Measurements from ENCODE around the gene PSME3. TPM values are rescaled to one million over a fixed set of nuclear protein-coding genes. Genes with fewer than 3 reads are reported as not detected.

Gene PSME3
- total and polyA plus RNA-seq, 2 of the 13 experiments (the other 11 are each of a cell fraction or from before 2014, with no cell fraction given) = 66.3 to 135 TPM

DNA sequence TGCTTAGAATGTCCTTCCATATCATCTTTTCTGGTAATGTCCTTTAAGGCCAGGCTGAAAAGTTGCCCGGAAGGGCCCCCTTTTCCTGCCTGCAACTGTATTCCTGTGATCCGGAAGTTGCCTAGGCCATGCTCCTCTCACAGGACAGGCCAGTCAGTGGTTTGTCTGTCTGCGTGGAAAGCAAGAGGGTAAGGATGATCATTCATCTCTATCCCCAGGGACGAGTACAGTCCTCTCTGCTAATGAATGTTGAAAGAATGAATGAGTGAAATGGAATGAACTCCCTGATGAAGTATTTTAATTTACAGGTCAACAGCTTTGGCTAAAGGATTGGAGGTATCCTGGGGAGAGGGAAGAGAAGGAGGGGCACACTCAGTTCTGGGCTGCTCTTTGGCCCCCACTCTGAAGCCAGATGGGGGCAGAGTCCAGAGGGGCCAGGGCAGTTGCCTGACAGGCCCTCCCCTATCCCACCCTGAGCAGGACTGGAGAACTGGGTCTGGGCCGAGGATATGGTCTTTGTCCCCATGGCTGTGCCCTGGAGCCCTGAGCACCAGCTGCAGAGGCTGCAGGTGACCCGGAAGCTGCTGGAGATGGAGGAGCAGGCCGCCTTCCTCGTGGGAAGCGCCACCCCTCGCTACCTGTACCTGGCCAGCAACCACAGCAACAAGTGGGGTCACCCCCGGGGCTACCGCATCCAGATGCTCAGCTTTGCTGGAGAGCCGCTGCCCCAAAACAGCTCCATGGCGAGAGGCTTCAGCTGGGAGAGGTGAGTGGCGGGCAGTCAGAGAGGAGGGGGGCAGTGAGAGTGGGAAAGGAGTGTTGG lies 21.0 kb downstream of the PSME3 start (continued):
- TF ChIP-seq, protein P1, sequence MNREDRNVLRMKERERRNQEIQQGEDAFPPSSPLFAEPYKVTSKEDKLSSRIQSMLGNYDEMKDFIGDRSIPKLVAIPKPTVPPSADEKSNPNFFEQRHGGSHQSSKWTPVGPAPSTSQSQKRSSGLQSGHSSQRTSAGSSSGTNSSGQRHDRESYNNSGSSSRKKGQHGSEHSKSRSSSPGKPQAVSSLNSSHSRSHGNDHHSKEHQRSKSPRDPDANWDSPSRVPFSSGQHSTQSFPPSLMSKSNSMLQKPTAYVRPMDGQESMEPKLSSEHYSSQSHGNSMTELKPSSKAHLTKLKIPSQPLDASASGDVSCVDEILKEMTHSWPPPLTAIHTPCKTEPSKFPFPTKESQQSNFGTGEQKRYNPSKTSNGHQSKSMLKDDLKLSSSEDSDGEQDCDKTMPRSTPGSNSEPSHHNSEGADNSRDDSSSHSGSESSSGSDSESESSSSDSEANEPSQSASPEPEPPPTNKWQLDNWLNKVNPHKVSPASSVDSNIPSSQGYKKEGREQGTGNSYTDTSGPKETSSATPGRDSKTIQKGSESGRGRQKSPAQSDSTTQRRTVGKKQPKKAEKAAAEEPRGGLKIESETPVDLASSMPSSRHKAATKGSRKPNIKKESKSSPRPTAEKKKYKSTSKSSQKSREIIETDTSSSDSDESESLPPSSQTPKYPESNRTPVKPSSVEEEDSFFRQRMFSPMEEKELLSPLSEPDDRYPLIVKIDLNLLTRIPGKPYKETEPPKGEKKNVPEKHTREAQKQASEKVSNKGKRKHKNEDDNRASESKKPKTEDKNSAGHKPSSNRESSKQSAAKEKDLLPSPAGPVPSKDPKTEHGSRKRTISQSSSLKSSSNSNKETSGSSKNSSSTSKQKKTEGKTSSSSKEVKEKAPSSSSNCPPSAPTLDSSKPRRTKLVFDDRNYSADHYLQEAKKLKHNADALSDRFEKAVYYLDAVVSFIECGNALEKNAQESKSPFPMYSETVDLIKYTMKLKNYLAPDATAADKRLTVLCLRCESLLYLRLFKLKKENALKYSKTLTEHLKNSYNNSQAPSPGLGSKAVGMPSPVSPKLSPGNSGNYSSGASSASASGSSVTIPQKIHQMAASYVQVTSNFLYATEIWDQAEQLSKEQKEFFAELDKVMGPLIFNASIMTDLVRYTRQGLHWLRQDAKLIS (CRISPR knock-in tag; IDR thresholded peaks at IDR 0.05) = no peak
- TF ChIP-seq, protein P2, sequence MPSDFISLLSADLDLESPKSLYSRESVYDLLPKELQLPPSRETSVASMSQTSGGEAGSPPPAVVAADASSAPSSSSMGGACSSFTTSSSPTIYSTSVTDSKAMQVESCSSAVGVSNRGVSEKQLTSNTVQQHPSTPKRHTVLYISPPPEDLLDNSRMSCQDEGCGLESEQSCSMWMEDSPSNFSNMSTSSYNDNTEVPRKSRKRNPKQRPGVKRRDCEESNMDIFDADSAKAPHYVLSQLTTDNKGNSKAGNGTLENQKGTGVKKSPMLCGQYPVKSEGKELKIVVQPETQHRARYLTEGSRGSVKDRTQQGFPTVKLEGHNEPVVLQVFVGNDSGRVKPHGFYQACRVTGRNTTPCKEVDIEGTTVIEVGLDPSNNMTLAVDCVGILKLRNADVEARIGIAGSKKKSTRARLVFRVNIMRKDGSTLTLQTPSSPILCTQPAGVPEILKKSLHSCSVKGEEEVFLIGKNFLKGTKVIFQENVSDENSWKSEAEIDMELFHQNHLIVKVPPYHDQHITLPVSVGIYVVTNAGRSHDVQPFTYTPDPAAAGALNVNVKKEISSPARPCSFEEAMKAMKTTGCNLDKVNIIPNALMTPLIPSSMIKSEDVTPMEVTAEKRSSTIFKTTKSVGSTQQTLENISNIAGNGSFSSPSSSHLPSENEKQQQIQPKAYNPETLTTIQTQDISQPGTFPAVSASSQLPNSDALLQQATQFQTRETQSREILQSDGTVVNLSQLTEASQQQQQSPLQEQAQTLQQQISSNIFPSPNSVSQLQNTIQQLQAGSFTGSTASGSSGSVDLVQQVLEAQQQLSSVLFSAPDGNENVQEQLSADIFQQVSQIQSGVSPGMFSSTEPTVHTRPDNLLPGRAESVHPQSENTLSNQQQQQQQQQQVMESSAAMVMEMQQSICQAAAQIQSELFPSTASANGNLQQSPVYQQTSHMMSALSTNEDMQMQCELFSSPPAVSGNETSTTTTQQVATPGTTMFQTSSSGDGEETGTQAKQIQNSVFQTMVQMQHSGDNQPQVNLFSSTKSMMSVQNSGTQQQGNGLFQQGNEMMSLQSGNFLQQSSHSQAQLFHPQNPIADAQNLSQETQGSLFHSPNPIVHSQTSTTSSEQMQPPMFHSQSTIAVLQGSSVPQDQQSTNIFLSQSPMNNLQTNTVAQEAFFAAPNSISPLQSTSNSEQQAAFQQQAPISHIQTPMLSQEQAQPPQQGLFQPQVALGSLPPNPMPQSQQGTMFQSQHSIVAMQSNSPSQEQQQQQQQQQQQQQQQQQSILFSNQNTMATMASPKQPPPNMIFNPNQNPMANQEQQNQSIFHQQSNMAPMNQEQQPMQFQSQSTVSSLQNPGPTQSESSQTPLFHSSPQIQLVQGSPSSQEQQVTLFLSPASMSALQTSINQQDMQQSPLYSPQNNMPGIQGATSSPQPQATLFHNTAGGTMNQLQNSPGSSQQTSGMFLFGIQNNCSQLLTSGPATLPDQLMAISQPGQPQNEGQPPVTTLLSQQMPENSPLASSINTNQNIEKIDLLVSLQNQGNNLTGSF (CRISPR knock-in tag; IDR thresholded peaks at IDR 0.05) = peak; percentile 62; the same call in 1 of the 2 replicates
- TF ChIP-seq ZNF431 (CRISPR knock-in tag; IDR thresholded peaks at IDR 0.05; ENCODE audit: borderline replicate concordance, low read depth) (0 out of 2 replicates have a peak, but pooled peaks have one; percentile 40), ZNF709 (CRISPR knock-in tag; IDR thresholded peaks at IDR 0.05) (peak; percentile 2; the same call in 1 of the 2 replicates), ERF (CRISPR knock-in tag; IDR thresholded peaks at IDR 0.05) (peak; percentile 52)
- TF ChIP-seq, protein P3, sequence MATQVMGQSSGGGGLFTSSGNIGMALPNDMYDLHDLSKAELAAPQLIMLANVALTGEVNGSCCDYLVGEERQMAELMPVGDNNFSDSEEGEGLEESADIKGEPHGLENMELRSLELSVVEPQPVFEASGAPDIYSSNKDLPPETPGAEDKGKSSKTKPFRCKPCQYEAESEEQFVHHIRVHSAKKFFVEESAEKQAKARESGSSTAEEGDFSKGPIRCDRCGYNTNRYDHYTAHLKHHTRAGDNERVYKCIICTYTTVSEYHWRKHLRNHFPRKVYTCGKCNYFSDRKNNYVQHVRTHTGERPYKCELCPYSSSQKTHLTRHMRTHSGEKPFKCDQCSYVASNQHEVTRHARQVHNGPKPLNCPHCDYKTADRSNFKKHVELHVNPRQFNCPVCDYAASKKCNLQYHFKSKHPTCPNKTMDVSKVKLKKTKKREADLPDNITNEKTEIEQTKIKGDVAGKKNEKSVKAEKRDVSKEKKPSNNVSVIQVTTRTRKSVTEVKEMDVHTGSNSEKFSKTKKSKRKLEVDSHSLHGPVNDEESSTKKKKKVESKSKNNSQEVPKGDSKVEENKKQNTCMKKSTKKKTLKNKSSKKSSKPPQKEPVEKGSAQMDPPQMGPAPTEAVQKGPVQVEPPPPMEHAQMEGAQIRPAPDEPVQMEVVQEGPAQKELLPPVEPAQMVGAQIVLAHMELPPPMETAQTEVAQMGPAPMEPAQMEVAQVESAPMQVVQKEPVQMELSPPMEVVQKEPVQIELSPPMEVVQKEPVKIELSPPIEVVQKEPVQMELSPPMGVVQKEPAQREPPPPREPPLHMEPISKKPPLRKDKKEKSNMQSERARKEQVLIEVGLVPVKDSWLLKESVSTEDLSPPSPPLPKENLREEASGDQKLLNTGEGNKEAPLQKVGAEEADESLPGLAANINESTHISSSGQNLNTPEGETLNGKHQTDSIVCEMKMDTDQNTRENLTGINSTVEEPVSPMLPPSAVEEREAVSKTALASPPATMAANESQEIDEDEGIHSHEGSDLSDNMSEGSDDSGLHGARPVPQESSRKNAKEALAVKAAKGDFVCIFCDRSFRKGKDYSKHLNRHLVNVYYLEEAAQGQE (IDR thresholded peaks at IDR 0.05; ENCODE audit: borderline replicate concordance in 1 of 2, low read depth in 1 of 2, low read length in 2 of 2) = peak in 1 of 2 experiments; percentile 19; a peak in 1 of 4 replicates
- TF ChIP-seq, protein P4, sequence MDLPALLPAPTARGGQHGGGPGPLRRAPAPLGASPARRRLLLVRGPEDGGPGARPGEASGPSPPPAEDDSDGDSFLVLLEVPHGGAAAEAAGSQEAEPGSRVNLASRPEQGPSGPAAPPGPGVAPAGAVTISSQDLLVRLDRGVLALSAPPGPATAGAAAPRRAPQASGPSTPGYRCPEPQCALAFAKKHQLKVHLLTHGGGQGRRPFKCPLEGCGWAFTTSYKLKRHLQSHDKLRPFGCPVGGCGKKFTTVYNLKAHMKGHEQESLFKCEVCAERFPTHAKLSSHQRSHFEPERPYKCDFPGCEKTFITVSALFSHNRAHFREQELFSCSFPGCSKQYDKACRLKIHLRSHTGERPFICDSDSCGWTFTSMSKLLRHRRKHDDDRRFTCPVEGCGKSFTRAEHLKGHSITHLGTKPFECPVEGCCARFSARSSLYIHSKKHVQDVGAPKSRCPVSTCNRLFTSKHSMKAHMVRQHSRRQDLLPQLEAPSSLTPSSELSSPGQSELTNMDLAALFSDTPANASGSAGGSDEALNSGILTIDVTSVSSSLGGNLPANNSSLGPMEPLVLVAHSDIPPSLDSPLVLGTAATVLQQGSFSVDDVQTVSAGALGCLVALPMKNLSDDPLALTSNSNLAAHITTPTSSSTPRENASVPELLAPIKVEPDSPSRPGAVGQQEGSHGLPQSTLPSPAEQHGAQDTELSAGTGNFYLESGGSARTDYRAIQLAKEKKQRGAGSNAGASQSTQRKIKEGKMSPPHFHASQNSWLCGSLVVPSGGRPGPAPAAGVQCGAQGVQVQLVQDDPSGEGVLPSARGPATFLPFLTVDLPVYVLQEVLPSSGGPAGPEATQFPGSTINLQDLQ (CRISPR knock-in tag; IDR thresholded peaks at IDR 0.05) = no peak

All from HepG2 (cell line).